Esophagus squamous epithelium (tissue), 4 donors: ENCODE measurements around the gene OR51B5.
"Not testable (repeated sequence)": the region's sequence is repeated elsewhere in the genome, so short reads cannot be mapped to it uniquely, and the experiment has no call there.

Experiments used
- POLR2A ChIP-seq, 4 donors: fragments of 450-650 bp; IDR thresholded peaks; one replicate each; pipeline ENCODE4 v1.6.1; 2017; ENCODE audit warnings: antibody characterized with exemption in 4 of 4, mild to moderate bottlenecking in 4 of 4, moderate library complexity in 3 of 4
- TF ChIP-seq, protein P1 (sequence below), 6 experiments: fragments of 450-650 bp in 4 of 6; fragments of 200-600 bp in 2 of 6; sonication (generic) in 2 of 6; IDR thresholded peaks; one replicate each; pipeline ENCODE4 v1.5.1; 2016 to 2019; ENCODE audit warnings: antibody characterized with exemption in 6 of 6, mild to moderate bottlenecking in 4 of 6, moderate library complexity in 4 of 6

DNA sequence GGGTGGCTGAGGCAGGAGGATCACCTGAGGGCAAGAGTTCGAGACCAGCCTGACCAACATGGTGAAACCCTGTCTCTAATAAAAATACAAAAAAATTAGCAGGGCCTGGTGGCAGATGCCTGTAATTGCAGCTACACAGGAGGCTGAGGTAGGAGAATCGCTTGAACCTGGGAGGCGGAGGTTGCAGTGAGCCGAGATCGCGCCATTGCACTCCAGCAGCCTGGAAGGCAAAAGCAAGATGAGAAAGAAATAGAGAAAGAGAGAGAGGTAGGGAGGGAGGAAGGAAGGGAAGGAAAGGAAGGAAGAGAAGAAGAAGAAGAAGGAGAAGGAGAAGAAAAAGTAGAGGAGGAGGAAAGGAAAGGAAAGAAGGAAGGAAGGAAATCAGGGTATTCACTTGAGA, 23.0 kb upstream of the OR51B5 start:
- not testable (repeated sequence) for TF ChIP-seq POLR2A (IDR thresholded peaks at IDR 0.05)
- TF ChIP-seq, protein P1, sequence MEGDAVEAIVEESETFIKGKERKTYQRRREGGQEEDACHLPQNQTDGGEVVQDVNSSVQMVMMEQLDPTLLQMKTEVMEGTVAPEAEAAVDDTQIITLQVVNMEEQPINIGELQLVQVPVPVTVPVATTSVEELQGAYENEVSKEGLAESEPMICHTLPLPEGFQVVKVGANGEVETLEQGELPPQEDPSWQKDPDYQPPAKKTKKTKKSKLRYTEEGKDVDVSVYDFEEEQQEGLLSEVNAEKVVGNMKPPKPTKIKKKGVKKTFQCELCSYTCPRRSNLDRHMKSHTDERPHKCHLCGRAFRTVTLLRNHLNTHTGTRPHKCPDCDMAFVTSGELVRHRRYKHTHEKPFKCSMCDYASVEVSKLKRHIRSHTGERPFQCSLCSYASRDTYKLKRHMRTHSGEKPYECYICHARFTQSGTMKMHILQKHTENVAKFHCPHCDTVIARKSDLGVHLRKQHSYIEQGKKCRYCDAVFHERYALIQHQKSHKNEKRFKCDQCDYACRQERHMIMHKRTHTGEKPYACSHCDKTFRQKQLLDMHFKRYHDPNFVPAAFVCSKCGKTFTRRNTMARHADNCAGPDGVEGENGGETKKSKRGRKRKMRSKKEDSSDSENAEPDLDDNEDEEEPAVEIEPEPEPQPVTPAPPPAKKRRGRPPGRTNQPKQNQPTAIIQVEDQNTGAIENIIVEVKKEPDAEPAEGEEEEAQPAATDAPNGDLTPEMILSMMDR (IDR thresholded peaks at IDR 0.05): not testable (repeated sequence)
